Cardiac muscle cell (in vitro differentiated cells and primary cell): ENCODE measurements around the gene SFRP5. TPM values are rescaled to one million over a fixed set of nuclear protein-coding genes. Genes with fewer than 3 reads are reported as not detected.

Experiments
- DNase-seq, 2 donors: peaks; one replicate each; pipeline versions ENCODE4 v3.0.0 to v3.0.0-alpha.2; 2010 to 2017; ENCODE audit warnings: low read depth in 1 of 2, low spot score in 1 of 2
- H3K27ac ChIP-seq: fragments of 200-600 bp; sonication (generic); 2 replicates; pipeline ENCODE4 v1.5.1; 2016
- H3K27me3 ChIP-seq: fragments of 200-600 bp; sonication (generic); 2 replicates; pipeline ENCODE4 v1.6.0; 2016; ENCODE audit warnings: control low read depth
- H3K36me3 ChIP-seq: fragments of 200-600 bp; sonication (generic); 2 replicates; pipeline ENCODE4 v1.5.1; 2016; ENCODE audit warnings: control low read depth
- H3K4me1 ChIP-seq: fragments of 200-600 bp; sonication (generic); 2 replicates; pipeline ENCODE4 v1.8.1; 2017; ENCODE audit warnings: low read depth, mild to moderate bottlenecking, mixed run types
- H3K4me3 ChIP-seq: fragments of 200-600 bp; sonication (generic); 2 replicates; pipeline ENCODE4 v1.5.1; 2016; ENCODE audit warnings: mild to moderate bottlenecking
- H3K9me3 ChIP-seq: fragments of 200-600 bp; sonication (generic); 2 replicates; pipeline ENCODE4 v1.5.1; 2017; ENCODE audit warnings: low read depth, mild to moderate bottlenecking, control low read depth
- CTCF ChIP-seq: IDR thresholded peaks from 2 replicates; pipeline ENCODE4 v1.5.1; 2012; ENCODE audit warnings: low read depth, mild to moderate bottlenecking, low read length
- polyA plus RNA-seq: library from polyadenylated mRNA; unstranded; fragments of >200 nt; fragmentation: Nextera tagmentation; extraction: Ambion mirVana; gene quantifications from 2 replicates; pipeline ENCODE4 v1.2.1, GENCODE V29; 2016
- total RNA-seq: library from RNA; depleted of rRNA; stranded (reverse); fragments of >200 nt; gene quantifications from 2 replicates; pipeline ENCODE4 v1.2.3, GENCODE V29; 2016

Gene SFRP5
- total RNA-seq (23.7 and 35.0 TPM in 2 replicates), polyA plus RNA-seq (29.3 and 38.2 TPM in 2 replicates)

DNA sequence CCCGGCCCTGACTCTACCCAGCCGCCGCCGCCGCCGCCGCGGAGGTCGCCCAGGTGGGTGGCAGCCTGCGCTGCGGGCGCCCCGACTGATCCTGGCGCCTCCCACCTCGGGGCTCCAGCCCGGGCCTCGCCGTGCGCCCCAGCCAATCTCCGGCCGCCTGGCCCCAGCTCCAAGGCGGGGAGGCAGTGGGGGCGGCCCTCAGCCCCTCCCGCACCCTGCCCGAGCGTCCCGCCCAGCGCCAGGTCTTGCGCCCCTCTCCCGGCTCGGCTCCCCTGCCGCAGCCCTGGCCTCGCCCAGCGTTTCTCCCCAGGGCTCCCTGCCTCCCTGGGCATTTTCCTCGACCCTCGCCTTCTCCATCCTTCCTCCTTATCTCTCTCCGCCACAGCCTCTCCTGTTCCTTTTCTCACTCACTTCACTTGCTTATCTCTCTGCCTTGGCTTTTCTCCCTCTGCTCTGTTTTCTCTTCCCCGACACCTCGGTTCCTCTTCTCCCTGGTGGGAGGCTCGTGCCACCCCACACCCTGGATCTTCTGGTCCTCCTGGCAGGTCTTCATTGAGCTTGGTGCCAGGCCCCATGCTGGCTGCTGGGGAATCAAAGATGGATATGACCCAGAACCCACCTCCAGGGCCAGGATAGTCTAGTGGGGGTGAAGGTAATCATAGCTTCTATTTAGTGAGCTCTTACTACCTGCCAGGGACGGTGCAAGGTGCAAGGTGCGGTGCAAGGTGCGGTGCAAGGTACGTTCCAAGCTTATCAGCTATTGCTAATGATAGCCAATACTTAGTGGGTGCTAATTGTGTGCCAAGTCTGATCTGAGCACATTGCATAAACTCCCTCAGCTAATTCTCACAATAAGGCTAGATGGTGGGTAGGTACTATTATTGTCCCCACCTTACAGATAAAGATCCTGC, at the start of gene SFRP5:
SFRP5 (minus strand) TSS at position 87 of the 911 bp plus-strand sequence. CDS start 166 bp downstream, outside the sequence.
- H3K4me3 ChIP-seq, result peak within 1 kb of the TSS; percentile 43
- no peaks in the 10 kb centered on the region for H3K9me3 ChIP-seq
- no peak within 1 kb of the TSS for H3K27ac ChIP-seq
- peak in 1 of 2 donors; percentile 54 for DNase-seq
- H3K4me1 ChIP-seq, result peaks cover 8% of the 10 kb centered on the region
- TF ChIP-seq CTCF, result no peak
- H3K27me3 ChIP-seq, result peaks cover 21% of the 10 kb centered on the region
- H3K36me3 ChIP-seq, result no peaks in the 10 kb centered on the region

DNA sequence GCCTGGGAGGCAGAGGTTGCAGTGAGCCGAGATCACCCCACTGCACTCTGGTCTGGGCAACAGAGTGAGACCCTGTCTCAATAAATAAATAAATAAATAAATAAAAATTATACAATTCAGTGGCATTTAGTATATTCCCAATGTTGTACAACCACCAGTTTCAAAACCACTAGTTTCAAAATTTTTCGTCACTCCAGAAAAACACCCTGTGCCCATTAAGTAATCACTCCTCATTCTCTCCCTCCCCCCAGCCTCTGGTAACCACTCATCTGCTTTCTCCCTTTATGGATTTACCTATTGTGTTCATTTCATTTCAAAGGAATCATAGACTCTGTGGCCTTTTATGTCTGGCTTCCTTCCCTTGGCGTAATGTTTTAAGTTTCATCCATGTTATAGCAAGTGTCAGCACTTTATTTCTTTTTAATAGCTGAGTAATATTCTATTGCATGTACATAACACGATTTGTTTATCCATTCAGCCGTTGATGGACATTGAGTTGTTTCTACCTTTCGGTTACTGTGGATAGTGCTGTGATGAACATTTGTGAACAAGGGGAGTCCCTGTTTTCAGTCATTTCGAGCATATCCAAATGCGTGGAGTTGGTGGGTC, 48.4 kb upstream of the SFRP5 start:
- no peak for DNase-seq
- Histone ChIP-seq H3K4me1 (peaks cover 14% of the 10 kb centered on the region), H3K27me3 (no peaks in the 10 kb centered on the region), H3K9me3 (no peaks in the 10 kb centered on the region), H3K36me3 (no peaks in the 10 kb centered on the region), H3K27ac (no peak overlapping the region), H3K4me3 (no peak overlapping the region)
- TF ChIP-seq CTCF, result no peak

DNA sequence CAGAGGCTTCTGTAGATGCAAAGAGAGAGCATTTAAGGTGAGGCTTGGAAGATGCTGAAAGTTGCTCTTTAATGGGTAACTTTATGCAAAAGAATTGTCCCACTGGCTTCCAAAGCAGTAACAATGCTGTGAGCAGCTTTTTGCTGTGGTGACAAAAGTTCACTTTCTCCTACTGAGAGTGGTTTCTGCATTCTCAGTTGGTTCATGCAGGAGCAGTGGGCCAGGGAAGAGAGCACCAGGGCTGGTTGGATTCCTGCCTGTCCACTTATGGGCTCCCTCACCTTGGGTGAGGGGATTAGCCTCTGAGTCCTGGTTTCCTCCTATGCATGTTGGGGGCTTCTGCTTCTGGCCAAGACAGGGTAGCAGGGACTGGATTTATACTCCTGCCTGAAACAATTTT, 46.8 kb upstream of the SFRP5 start:
- H3K4me1 ChIP-seq, result peaks cover 14% of the 10 kb centered on the region
- TF ChIP-seq CTCF, result no peak
- H3K27ac ChIP-seq, result peak overlapping the region; percentile 74
- no peaks in the 10 kb centered on the region for H3K27me3 ChIP-seq
- DNase-seq, result no peak
- no peaks in the 10 kb centered on the region for H3K9me3 ChIP-seq
- H3K36me3 ChIP-seq, result no peaks in the 10 kb centered on the region
- H3K4me3 ChIP-seq, result no peak overlapping the region

DNA sequence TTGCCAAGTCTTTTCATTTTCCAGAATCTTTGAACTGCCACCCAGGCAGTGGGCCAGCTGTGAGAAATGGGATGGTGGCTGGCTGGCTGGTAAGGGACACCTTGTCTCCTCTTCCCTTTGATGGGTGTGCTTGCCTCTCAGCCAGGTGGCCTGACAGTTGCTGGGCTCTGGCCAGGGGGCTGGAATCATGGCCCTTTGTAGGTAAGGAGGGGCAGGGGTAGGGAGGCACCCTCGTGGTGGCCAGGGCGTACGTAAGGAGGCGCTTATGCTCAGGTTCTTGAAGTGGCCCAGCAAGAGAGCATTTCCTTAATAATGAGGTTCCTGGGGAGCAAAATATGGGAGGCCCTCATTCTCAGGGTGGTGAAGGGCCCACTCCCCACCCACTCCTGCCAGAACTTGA, 44.8 kb upstream of the SFRP5 start:
- Histone ChIP-seq H3K4me1 (peaks cover 14% of the 10 kb centered on the region), H3K9me3 (no peaks in the 10 kb centered on the region), H3K4me3 (no peak overlapping the region), H3K27me3 (no peaks in the 10 kb centered on the region), H3K36me3 (no peaks in the 10 kb centered on the region), H3K27ac (no peak overlapping the region)
- TF ChIP-seq CTCF, result no peak
- DNase-seq, result no peak

DNA sequence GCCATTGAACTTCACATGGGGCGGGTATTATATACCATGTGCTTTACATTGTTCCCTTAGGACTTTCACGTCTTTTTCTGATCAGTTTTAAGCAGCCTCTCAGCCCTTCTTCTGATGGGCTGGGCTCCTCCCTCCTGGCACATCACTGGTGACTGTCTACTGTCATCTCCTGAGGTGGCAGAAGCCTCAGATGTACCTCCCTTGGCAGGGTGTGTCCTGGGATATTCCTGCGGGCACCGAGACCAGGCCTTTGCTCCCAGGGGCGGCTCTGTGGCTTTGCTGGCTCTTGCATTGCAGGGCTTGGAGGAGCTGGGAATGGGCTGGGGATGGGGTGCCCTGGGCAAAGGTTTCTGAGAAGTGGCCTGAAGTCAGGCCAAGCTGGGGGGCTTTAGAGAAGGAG, 43.2 kb upstream of the SFRP5 start:
- no peak for DNase-seq
- no peak for TF ChIP-seq CTCF
- no peak overlapping the region for H3K4me3 ChIP-seq
- H3K9me3 ChIP-seq, result no peaks in the 10 kb centered on the region
- H3K36me3 ChIP-seq, result no peaks in the 10 kb centered on the region
- peaks cover 14% of the 10 kb centered on the region for H3K4me1 ChIP-seq
- no peak overlapping the region for H3K27ac ChIP-seq
- H3K27me3 ChIP-seq, result no peaks in the 10 kb centered on the region
